ENCODE measurements around the gene ATN1.

Gene ATN1

DNA sequence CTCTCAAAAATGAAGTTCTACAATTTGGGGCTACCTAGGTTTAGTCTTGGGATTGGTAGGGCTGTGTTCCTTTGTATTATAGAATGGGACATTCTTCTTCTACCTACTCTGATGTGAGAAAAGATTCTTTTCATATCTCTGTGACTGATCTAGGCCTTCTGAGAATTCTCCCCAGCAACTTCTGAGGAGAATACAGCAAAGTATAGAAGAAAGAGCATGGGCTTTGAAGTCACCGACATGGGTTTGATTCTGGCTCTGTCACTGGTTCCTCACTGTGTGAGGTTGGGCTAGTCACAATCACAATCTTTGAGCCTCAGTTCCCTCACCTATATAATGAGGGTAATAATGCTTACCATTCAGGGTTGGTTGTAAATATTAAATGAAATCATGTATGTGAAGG lies 5.0 kb downstream of the ATN1 start:
- Histone ChIP-seq H3K27ac (replicated peaks) (no peak overlapping the region), H3K27me3 (ENCODE audit: insufficient read depth, poor library complexity, severe bottlenecking) (no peaks in the 10 kb centered on the region), H3K4me3 (replicated peaks; ENCODE audit: insufficient read depth, low read length) (no peak overlapping the region)
- no peak for DNase-seq (ENCODE audit: low read depth in 1 of 2, low spot score in 1 of 2)
- TF ChIP-seq, protein P1, sequence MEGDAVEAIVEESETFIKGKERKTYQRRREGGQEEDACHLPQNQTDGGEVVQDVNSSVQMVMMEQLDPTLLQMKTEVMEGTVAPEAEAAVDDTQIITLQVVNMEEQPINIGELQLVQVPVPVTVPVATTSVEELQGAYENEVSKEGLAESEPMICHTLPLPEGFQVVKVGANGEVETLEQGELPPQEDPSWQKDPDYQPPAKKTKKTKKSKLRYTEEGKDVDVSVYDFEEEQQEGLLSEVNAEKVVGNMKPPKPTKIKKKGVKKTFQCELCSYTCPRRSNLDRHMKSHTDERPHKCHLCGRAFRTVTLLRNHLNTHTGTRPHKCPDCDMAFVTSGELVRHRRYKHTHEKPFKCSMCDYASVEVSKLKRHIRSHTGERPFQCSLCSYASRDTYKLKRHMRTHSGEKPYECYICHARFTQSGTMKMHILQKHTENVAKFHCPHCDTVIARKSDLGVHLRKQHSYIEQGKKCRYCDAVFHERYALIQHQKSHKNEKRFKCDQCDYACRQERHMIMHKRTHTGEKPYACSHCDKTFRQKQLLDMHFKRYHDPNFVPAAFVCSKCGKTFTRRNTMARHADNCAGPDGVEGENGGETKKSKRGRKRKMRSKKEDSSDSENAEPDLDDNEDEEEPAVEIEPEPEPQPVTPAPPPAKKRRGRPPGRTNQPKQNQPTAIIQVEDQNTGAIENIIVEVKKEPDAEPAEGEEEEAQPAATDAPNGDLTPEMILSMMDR (IDR thresholded peaks at IDR 0.05; ENCODE audit: insufficient read depth, low read length): no peak
- no peak for TF ChIP-seq POLR2AphosphoS5 (IDR thresholded peaks at IDR 0.05; ENCODE audit: low read depth)
- TF ChIP-seq, protein P2, sequence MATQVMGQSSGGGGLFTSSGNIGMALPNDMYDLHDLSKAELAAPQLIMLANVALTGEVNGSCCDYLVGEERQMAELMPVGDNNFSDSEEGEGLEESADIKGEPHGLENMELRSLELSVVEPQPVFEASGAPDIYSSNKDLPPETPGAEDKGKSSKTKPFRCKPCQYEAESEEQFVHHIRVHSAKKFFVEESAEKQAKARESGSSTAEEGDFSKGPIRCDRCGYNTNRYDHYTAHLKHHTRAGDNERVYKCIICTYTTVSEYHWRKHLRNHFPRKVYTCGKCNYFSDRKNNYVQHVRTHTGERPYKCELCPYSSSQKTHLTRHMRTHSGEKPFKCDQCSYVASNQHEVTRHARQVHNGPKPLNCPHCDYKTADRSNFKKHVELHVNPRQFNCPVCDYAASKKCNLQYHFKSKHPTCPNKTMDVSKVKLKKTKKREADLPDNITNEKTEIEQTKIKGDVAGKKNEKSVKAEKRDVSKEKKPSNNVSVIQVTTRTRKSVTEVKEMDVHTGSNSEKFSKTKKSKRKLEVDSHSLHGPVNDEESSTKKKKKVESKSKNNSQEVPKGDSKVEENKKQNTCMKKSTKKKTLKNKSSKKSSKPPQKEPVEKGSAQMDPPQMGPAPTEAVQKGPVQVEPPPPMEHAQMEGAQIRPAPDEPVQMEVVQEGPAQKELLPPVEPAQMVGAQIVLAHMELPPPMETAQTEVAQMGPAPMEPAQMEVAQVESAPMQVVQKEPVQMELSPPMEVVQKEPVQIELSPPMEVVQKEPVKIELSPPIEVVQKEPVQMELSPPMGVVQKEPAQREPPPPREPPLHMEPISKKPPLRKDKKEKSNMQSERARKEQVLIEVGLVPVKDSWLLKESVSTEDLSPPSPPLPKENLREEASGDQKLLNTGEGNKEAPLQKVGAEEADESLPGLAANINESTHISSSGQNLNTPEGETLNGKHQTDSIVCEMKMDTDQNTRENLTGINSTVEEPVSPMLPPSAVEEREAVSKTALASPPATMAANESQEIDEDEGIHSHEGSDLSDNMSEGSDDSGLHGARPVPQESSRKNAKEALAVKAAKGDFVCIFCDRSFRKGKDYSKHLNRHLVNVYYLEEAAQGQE (IDR thresholded peaks at IDR 0.05; ENCODE audit: insufficient replicate concordance, low read depth): no peak
- no peak for TF ChIP-seq GABPA (IDR thresholded peaks at IDR 0.05; ENCODE audit: low read depth)
- no peak for TF ChIP-seq SPI1 (IDR thresholded peaks at IDR 0.05; ENCODE audit: borderline replicate concordance, low read depth)

DNA sequence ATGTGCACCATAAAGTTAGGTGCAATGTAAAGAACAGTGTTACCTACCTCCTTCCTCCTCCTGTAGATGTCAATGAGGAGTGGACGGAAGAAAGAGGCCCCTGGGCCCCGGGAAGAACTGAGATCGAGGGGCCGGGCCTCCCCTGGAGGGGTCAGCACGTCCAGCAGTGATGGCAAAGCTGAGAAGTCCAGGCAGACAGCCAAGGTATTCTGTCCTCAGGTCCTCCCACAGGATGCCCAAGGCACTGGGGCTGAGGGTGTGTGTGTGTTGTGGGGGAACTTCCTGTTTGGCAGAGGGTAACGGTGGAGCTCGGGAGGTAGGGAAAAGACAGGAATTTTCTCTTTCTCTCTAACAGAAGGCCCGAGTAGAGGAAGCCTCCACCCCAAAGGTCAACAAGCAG lies 6.4 kb downstream of the ATN1 start:
- H3K27me3 ChIP-seq (ENCODE audit: insufficient read depth, poor library complexity, severe bottlenecking): no peaks in the 10 kb centered on the region
- no peak for DNase-seq (ENCODE audit: low read depth in 1 of 2, low spot score in 1 of 2)
- TF ChIP-seq, protein P1 (IDR thresholded peaks at IDR 0.05; ENCODE audit: insufficient read depth, low read length): no peak
- no peak for TF ChIP-seq GABPA (IDR thresholded peaks at IDR 0.05; ENCODE audit: low read depth)
- H3K27ac ChIP-seq (replicated peaks): no peak overlapping the region
- no peak overlapping the region for H3K4me3 ChIP-seq (replicated peaks; ENCODE audit: insufficient read depth, low read length)

DNA sequence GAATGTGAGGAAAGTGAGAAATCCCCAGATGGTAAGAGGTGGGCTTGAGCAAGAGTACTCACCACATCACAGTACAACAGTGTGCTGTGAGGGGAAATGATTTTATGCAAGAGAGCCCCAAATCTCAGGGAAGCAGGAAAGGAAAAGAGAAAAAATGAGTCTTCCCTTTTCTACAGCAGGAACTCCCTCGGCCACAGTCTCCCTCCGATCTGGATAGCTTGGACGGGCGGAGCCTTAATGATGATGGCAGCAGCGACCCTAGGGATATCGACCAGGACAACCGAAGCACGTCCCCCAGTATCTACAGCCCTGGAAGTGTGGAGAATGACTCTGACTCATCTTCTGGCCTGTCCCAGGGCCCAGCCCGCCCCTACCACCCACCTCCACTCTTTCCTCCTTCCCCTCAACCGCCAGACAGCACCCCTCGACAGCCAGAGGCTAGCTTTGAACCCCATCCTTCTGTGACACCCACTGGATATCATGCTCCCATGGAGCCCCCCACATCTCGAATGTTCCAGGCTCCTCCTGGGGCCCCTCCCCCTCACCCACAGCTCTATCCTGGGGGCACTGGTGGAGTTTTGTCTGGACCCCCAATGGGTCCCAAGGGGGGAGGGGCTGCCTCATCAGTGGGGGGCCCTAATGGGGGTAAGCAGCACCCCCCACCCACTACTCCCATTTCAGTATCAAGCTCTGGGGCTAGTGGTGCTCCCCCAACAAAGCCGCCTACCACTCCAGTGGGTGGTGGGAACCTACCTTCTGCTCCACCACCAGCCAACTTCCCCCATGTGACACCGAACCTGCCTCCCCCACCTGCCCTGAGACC lies 7.8 kb downstream of the ATN1 start:
- no peak for DNase-seq (ENCODE audit: low read depth in 1 of 2, low spot score in 1 of 2)
- Histone ChIP-seq H3K4me3 (replicated peaks; ENCODE audit: insufficient read depth, low read length) (no peak overlapping the region), H3K27me3 (ENCODE audit: insufficient read depth, poor library complexity, severe bottlenecking) (no peaks in the 10 kb centered on the region), H3K27ac (replicated peaks) (no peak overlapping the region; the same call in 1 of the 2 replicates)
- peak; percentile 6; the same call in 1 of the 2 replicates for TF ChIP-seq SPI1 (IDR thresholded peaks at IDR 0.05; ENCODE audit: borderline replicate concordance, low read depth)
- TF ChIP-seq GABPA (IDR thresholded peaks at IDR 0.05; ENCODE audit: low read depth): no peak

DNA sequence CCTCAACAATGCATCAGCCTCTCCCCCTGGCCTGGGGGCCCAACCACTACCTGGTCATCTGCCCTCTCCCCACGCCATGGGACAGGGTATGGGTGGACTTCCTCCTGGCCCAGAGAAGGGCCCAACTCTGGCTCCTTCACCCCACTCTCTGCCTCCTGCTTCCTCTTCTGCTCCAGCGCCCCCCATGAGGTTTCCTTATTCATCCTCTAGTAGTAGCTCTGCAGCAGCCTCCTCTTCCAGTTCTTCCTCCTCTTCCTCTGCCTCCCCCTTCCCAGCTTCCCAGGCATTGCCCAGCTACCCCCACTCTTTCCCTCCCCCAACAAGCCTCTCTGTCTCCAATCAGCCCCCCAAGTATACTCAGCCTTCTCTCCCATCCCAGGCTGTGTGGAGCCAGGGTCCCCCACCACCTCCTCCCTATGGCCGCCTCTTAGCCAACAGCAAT lies 8.5 kb downstream of the ATN1 start:
- Histone ChIP-seq H3K4me3 (replicated peaks; ENCODE audit: insufficient read depth, low read length) (no peak overlapping the region), H3K27me3 (ENCODE audit: insufficient read depth, poor library complexity, severe bottlenecking) (no peaks in the 10 kb centered on the region), H3K27ac (replicated peaks) (peak overlapping the region; percentile 95)
- DNase-seq (ENCODE audit: low read depth in 1 of 2, low spot score in 1 of 2): no peak
- TF ChIP-seq POLR2AphosphoS5 (IDR thresholded peaks at IDR 0.05; ENCODE audit: low read depth): no peak
- no peak for TF ChIP-seq GABPA (IDR thresholded peaks at IDR 0.05; ENCODE audit: low read depth)
- no peak for TF ChIP-seq SPI1 (IDR thresholded peaks at IDR 0.05; ENCODE audit: borderline replicate concordance, low read depth)
- TF ChIP-seq, protein P2 (IDR thresholded peaks at IDR 0.05; ENCODE audit: insufficient replicate concordance, low read depth): no peak
- TF ChIP-seq, protein P1 (IDR thresholded peaks at IDR 0.05; ENCODE audit: insufficient read depth, low read length): no peak
